B cell (primary cell): ENCODE results near the gene BBX. TPM values are rescaled to one million over a fixed set of nuclear protein-coding genes. Genes with fewer than 3 reads are reported as not detected.

Source experiments
- ATAC-seq: fragments of 200-7000 bp; cut with Tn5 transposase; one replicate; pipeline ENCODE4 v1.10.0; 2021; ENCODE audit warnings: low read depth, mild to moderate bottlenecking, moderate number of reproducible peaks, moderate library complexity
- CTCF ChIA-PET: fragments of 350-600 bp; sonication (Branson Sonifier 250); formaldehyde crosslinking; loops from one replicate; lab custom pipeline; 2021; ENCODE audit warnings: antibody characterized with exemption, inconsistent platforms; lab: Charles Lee
- POLR2A ChIA-PET: fragments of 350-600 bp; sonication (Branson Sonifier 250); formaldehyde crosslinking; loops from one replicate; lab custom pipeline; 2021; ENCODE audit warnings: antibody characterized with exemption; lab: Charles Lee
- DNase-seq: peaks from one replicate; pipeline ENCODE4 v3.0.0; 2013
- H2AFZ ChIP-seq: 2 replicates; pipeline ENCODE4 v1.6.1; 2012; ENCODE audit warnings: mild to moderate bottlenecking, low read depth, low read length; ENCODE audit not compliant: insufficient read depth, poor library complexity, severe bottlenecking
- H3K27ac ChIP-seq, 2 donors: 1 replicate in 1 of 2; 2 replicates in 1 of 2; pipeline ENCODE4 v1.5.1; 2012 to 2013; ENCODE audit warnings: low read length in 2 of 2, mild to moderate bottlenecking in 2 of 2, moderate library complexity in 1 of 2
- H3K27me3 ChIP-seq, 4 experiments: fragments of 200-600 bp in 1 of 4; sonication (generic) in 1 of 4; replicated peaks in 1 of 4; 1 replicate in 2 of 4; 2 replicates in 2 of 4; pipeline versions ENCODE4 v1.6.1 to v1.7.0; 2013 to 2016; ENCODE audit warnings: low read length in 3 of 4, mild to moderate bottlenecking in 2 of 4, mixed read lengths in 1 of 4, moderate library complexity in 1 of 4; ENCODE audit not compliant: insufficient read depth in 4 of 4, control insufficient read depth in 3 of 4; ENCODE audit errors: control extremely low read depth in 1 of 4
- H3K36me3 ChIP-seq, 2 experiments: replicated peaks in 1 of 2; 1 replicate in 1 of 2; 2 replicates in 1 of 2; pipeline versions ENCODE4 v1.6.1 to v1.7.1; 2013; ENCODE audit warnings: low read length in 1 of 2; ENCODE audit not compliant: insufficient read depth in 2 of 2, control insufficient read depth in 1 of 2; ENCODE audit errors: control extremely low read depth in 1 of 2, extremely low read depth in 1 of 2
- H3K4me1 ChIP-seq, 2 donors: fragments of 200-600 bp in 1 of 2; sonication (generic) in 1 of 2; 1 replicate in 1 of 2; 2 replicates in 1 of 2; pipeline versions ENCODE4 v1.5.1 to v1.6.1; 2013 to 2017; ENCODE audit warnings: low read length in 2 of 2; ENCODE audit not compliant: control insufficient read depth in 2 of 2, insufficient read depth in 2 of 2
- H3K4me2 ChIP-seq: replicated peaks from 2 replicates; pipeline ENCODE3; 2012; ENCODE audit warnings: mild to moderate bottlenecking, low read depth, low read length; ENCODE audit not compliant: poor library complexity, severe bottlenecking
- H3K4me3 ChIP-seq, 5 experiments: fragments of 200-600 bp in 1 of 5; sonication (generic) in 1 of 5; 1 replicate in 3 of 5; 2 replicates in 2 of 5; pipeline versions ENCODE4 v1.5.1 to v1.7.0; 2011 to 2016; ENCODE audit warnings: low read length in 4 of 5, mild to moderate bottlenecking in 4 of 5, low read depth in 2 of 5, control low read depth in 1 of 5, moderate library complexity in 1 of 5; ENCODE audit not compliant: insufficient read depth in 1 of 5; ENCODE audit errors: control extremely low read depth in 1 of 5, extremely low read depth in 1 of 5
- H3K79me2 ChIP-seq: fragments of 200-600 bp; sonication (generic); one replicate; pipeline ENCODE4 v1.6.0; 2016; ENCODE audit warnings: low read length; ENCODE audit not compliant: control insufficient read depth, insufficient read depth
- H3K9ac ChIP-seq: fragments of 200-600 bp; sonication (generic); 2 replicates; pipeline ENCODE4 v1.6.1; 2017; ENCODE audit warnings: mild to moderate bottlenecking, low read length, moderate library complexity
- H3K9me3 ChIP-seq, 3 donors: one replicate each; pipeline versions ENCODE4 v1.6.1 to v1.7.1; 2013; ENCODE audit warnings: low read length in 2 of 3; ENCODE audit not compliant: control insufficient read depth in 2 of 3, insufficient read depth in 1 of 3; ENCODE audit errors: control extremely low read depth in 1 of 3
- H4K20me1 ChIP-seq: 2 replicates; pipeline ENCODE4 v1.6.0; 2012; ENCODE audit warnings: mild to moderate bottlenecking, low read length; ENCODE audit not compliant: insufficient read depth, control insufficient read depth, poor library complexity, severe bottlenecking
- H3K27ac Mint-ChIP-seq: one replicate; pipeline ENCODE4 v1.8.0; 2021; ENCODE audit warnings: mixed read lengths
- H3K27me3 Mint-ChIP-seq: one replicate; pipeline ENCODE4 v1.8.0; 2021; ENCODE audit warnings: mixed read lengths
- H3K4me1 Mint-ChIP-seq: one replicate; pipeline ENCODE4 v1.8.0; 2021; ENCODE audit warnings: mixed read lengths
- H3K4me3 Mint-ChIP-seq: one replicate; pipeline ENCODE4 v1.8.0; 2021; ENCODE audit warnings: mixed read lengths
- H3K9me3 Mint-ChIP-seq: one replicate; pipeline ENCODE4 v1.8.0; 2022; ENCODE audit warnings: mixed read lengths; ENCODE audit not compliant: insufficient read depth
- EZH2 ChIP-seq: IDR thresholded peaks from 2 replicates; pipeline ENCODE4 v1.6.1; 2012; ENCODE audit warnings: borderline replicate concordance, low read depth, mild to moderate bottlenecking, moderate library complexity, low read length; ENCODE audit not compliant: insufficient read depth, poor library complexity, severe bottlenecking
- WGBS: methylation state at CpG from one replicate; pipeline ENCODE4 v1.1.5; 2013; ENCODE audit warnings: missing lambda C conversion rate; ENCODE audit not compliant: insufficient coverage; 5-methylcytosine and 5-hydroxymethylcytosine counted together
- intact Hi-C: fragments of 100-400 bp; cut with micrococcal nuclease; formaldehyde crosslinking; loops from one replicate; pipeline ENCODE4 v1.10.0; 2022
- polyA plus RNA-seq: library from polyadenylated mRNA; depleted of rRNA; stranded (reverse); fragments of >200 nt; gene quantifications from 2 replicates; pipeline ENCODE4 v1.2.3, GENCODE V29; 2012
- total RNA-seq, 2 donors: library from RNA; stranded (reverse); fragments of 120-200 nt in 1 of 2; gene quantifications; 1 replicate in 1 of 2; 2 replicates in 1 of 2; pipeline versions ENCODE4 v1.2.3 to v1.2.4, GENCODE V29; 2013 to 2022
- TF ChIP-seq, protein P1 (sequence below): fragments of 200-600 bp; IDR thresholded peaks from one replicate; pipeline ENCODE4 v1.8.0; 2022; ENCODE audit warnings: antibody characterized with exemption, mild to moderate bottlenecking

Gene BBX
- total and polyA plus RNA-seq, 2 donors (not counting 1 experiment from before 2014, with no cell fraction given): 27.8 to 133 TPM

DNA sequence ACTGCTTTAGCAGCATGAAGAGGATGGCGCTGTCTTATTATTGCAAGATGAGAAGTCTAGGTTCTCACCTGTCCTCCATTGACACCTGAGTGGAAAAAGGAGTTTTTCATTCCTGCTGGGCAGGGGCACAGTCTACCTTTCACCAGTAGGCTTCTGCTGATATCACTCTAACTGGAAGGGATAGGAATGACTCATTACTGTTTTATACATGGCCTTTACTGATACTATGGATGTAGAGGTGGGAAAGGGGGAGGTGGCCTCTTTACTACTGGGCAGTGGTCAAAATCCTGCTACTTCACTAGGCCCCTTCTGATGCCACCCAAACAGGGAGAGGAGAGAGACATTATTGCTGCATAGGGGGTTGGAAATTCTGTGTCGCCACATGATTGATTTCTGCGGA lies 97.8 kb downstream of the BBX start:
- no peak for TF ChIP-seq EZH2
- TF ChIP-seq, protein P1, sequence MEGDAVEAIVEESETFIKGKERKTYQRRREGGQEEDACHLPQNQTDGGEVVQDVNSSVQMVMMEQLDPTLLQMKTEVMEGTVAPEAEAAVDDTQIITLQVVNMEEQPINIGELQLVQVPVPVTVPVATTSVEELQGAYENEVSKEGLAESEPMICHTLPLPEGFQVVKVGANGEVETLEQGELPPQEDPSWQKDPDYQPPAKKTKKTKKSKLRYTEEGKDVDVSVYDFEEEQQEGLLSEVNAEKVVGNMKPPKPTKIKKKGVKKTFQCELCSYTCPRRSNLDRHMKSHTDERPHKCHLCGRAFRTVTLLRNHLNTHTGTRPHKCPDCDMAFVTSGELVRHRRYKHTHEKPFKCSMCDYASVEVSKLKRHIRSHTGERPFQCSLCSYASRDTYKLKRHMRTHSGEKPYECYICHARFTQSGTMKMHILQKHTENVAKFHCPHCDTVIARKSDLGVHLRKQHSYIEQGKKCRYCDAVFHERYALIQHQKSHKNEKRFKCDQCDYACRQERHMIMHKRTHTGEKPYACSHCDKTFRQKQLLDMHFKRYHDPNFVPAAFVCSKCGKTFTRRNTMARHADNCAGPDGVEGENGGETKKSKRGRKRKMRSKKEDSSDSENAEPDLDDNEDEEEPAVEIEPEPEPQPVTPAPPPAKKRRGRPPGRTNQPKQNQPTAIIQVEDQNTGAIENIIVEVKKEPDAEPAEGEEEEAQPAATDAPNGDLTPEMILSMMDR: no peak
- peaks cover 64% of the 10 kb centered on the region for H3K4me1 Mint-ChIP-seq
- Histone ChIP-seq H3K9me3 (no peaks in the 10 kb centered on the region), H2AFZ (no peak overlapping the region), H3K4me1 (peaks cover 0 to 30% of the 10 kb centered on the region in 2 donors), H3K27ac (no peak overlapping the region), H3K9ac (no peak overlapping the region), H3K36me3 (no peaks in the 10 kb centered on the region), H3K79me2 (peaks cover 69% of the 10 kb centered on the region), H3K4me3 (no peak overlapping the region), H4K20me1 (peaks cover 39% of the 10 kb centered on the region), H3K27me3 (no peaks in the 10 kb centered on the region), H3K4me2 (no peak overlapping the region)
- ATAC-seq (no peak), DNase-seq (no peak)
- 100% methylated on average over 1 of the region's 3 CpGs for WGBS
- H3K27ac Mint-ChIP-seq: no peak overlapping the region
- no peak overlapping the region for H3K4me3 Mint-ChIP-seq
- intact Hi-C loops: no loop called here
- H3K9me3 Mint-ChIP-seq: no peaks in the 10 kb centered on the region
- H3K27me3 Mint-ChIP-seq: no peaks in the 10 kb centered on the region
- CTCF ChIA-PET: no interaction called here
- POLR2A ChIA-PET: no interaction called here

DNA sequence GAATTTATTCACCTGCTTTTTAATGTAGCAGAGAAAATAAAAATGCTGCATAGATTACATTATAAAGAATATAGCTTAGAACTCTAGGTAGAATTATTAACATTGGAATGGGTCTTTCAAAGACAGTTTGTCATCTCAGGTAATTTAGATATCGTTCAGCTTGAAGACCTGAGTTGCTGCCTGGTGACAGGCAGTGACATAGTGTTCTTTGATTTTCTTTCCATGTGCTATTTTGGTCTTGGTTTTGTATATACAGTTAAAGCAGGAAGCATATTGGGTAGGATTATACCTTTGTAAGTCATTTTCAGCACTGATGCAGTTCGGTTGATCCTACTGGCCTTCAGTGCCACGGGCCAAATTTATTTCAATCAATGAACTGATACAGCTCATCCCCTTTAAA lies 98.7 kb downstream of the BBX start:
- Histone ChIP-seq H4K20me1 (peaks cover 38% of the 10 kb centered on the region), H3K36me3 (no peaks in the 10 kb centered on the region), H3K79me2 (peaks cover 68% of the 10 kb centered on the region), H3K9me3 (no peaks in the 10 kb centered on the region), H2AFZ (no peak overlapping the region), H3K9ac (no peak overlapping the region), H3K27ac (no peak overlapping the region), H3K27me3 (no peaks in the 10 kb centered on the region), H3K4me3 (no peak overlapping the region), H3K4me2 (no peak overlapping the region), H3K4me1 (peaks cover 0 to 30% of the 10 kb centered on the region in 2 donors)
- no peak overlapping the region for H3K4me3 Mint-ChIP-seq
- DNase-seq (no peak), ATAC-seq (no peak)
- H3K9me3 Mint-ChIP-seq: no peaks in the 10 kb centered on the region
- ChIA-PET POLR2A (no interaction called here), CTCF (interaction anchor here (0.7 to 0.9 kb wide), 2 partner anchors 9 to 12 kb away, joined by 3 to 4 read pairs; no protein-coding TSS in a partner anchor)
- H3K27ac Mint-ChIP-seq: no peak overlapping the region
- peaks cover 63% of the 10 kb centered on the region for H3K4me1 Mint-ChIP-seq
- TF ChIP-seq EZH2: no peak
- TF ChIP-seq, protein P1: no peak
- intact Hi-C loops: no loop called here
- H3K27me3 Mint-ChIP-seq: no peaks in the 10 kb centered on the region
- WGBS: 62% methylated on average over 2 of the region's 3 CpGs
